Chondrocyte (in vitro differentiated cells): ENCODE measurements around the gene FAM114A2. TPM values are rescaled to one million over a fixed set of nuclear protein-coding genes. Genes with fewer than 3 reads are reported as not detected.

ENCODE experiments used
- DNase-seq: peaks from one replicate; pipeline ENCODE4 v3.0.0; 2021; ENCODE audit warnings: mixed read lengths, low spot score
- H3K27ac Mint-ChIP-seq: one replicate; pipeline ENCODE4 v1.8.0; 2021; ENCODE audit warnings: mild to moderate bottlenecking, moderate library complexity, mixed read lengths; ENCODE audit not compliant: unreplicated experiment
- H3K27me3 Mint-ChIP-seq: 2 replicates; pipeline ENCODE4 v1.8.0; 2021; ENCODE audit warnings: low read depth, mixed read lengths
- H3K36me3 Mint-ChIP-seq: 2 replicates; pipeline ENCODE4 v1.8.0; 2021; ENCODE audit warnings: low read depth, mixed read lengths
- H3K4me1 Mint-ChIP-seq: 2 replicates; pipeline ENCODE4 v1.8.0; 2021; ENCODE audit warnings: low read depth, mild to moderate bottlenecking, mixed read lengths
- H3K4me3 Mint-ChIP-seq: one replicate; pipeline ENCODE4 v1.8.0; 2021; ENCODE audit warnings: mild to moderate bottlenecking, moderate library complexity, mixed read lengths; ENCODE audit not compliant: unreplicated experiment
- H3K9me3 Mint-ChIP-seq: 2 replicates; pipeline ENCODE4 v1.8.0; 2021; ENCODE audit warnings: low read depth, mixed read lengths
- CTCF ChIP-seq: fragments of 200-600 bp; sonication (generic); IDR thresholded peaks from 2 replicates; pipeline ENCODE4 v1.5.0; 2021; ENCODE audit warnings: antibody characterized with exemption, mild to moderate bottlenecking, moderate library complexity
- long read RNA-seq: library from polyadenylated mRNA; stranded (forward); transcript quantifications from one replicate; pipeline ENCODE4 v2.0.0, GENCODE V29; 2021
- total RNA-seq: library from RNA; stranded (reverse); gene quantifications from 3 replicates; pipeline ENCODE4 v1.2.1, GENCODE V29; 2021

The FAM114A2 gene
- total RNA-seq: 29.0 to 40.4 TPM (median 31.5 TPM) in 3 replicates
- long read RNA-seq, full-length matches to known transcripts: 42 of 51 reads
- long read RNA-seq, partial matches to known transcripts: 4 of 51 reads
- long read RNA-seq, other reads (novel, unspliced or antisense): 5 of 51 reads

GRCh38 chr5:154038707-154039457 is at the start of gene FAM114A2, which contains the start of gene MFAP3:
FAM114A2 (minus strand) TSS chr5:154038910; CDS start chr5:154034953, 3,957 bp downstream.
MFAP3 (plus strand) TSS chr5:154038967; CDS start chr5:154049723, 10,756 bp downstream.
- H3K27me3 Mint-ChIP-seq: no peaks in the 10 kb centered on the region
- peak within 1 kb of the TSS; percentile 95 for H3K27ac Mint-ChIP-seq
- TF ChIP-seq CTCF: no peak
- no peaks in the 10 kb centered on the region for H3K36me3 Mint-ChIP-seq
- H3K9me3 Mint-ChIP-seq: no peaks in the 10 kb centered on the region
- peaks cover 31% of the 10 kb centered on the region for H3K4me1 Mint-ChIP-seq
- DNase-seq: peak; percentile 96
- H3K4me3 Mint-ChIP-seq: peak within 1 kb of the TSS; percentile 93

- no peaks in the 10 kb centered on the region for H3K36me3 Mint-ChIP-seq
- TF ChIP-seq CTCF: no peak
- no peaks in the 10 kb centered on the region for H3K27me3 Mint-ChIP-seq
- DNase-seq: no peak
- no peak overlapping the region for H3K27ac Mint-ChIP-seq
- H3K4me3 Mint-ChIP-seq: no peak overlapping the region
- peaks cover 25% of the 10 kb centered on the region for H3K4me1 Mint-ChIP-seq
- no peaks in the 10 kb centered on the region for H3K9me3 Mint-ChIP-seq
Observed at GRCh38 chr5:154087260-154087659, 48.5 kb upstream of the FAM114A2 start.

- DNase-seq: no peak
- no peaks in the 10 kb centered on the region for H3K27me3 Mint-ChIP-seq
- TF ChIP-seq CTCF: no peak
- H3K36me3 Mint-ChIP-seq: no peaks in the 10 kb centered on the region
- no peak overlapping the region for H3K27ac Mint-ChIP-seq
- H3K9me3 Mint-ChIP-seq: no peaks in the 10 kb centered on the region
- no peak overlapping the region for H3K4me3 Mint-ChIP-seq
- H3K4me1 Mint-ChIP-seq: peaks cover 18% of the 10 kb centered on the region
Observed at GRCh38 chr5:154086641-154087040, 47.9 kb upstream of the FAM114A2 start.

- H3K36me3 Mint-ChIP-seq: no peaks in the 10 kb centered on the region
- H3K4me3 Mint-ChIP-seq: no peak overlapping the region
- H3K27ac Mint-ChIP-seq: no peak overlapping the region
- H3K9me3 Mint-ChIP-seq: no peaks in the 10 kb centered on the region
- H3K27me3 Mint-ChIP-seq: no peaks in the 10 kb centered on the region
- peaks cover 15% of the 10 kb centered on the region for H3K4me1 Mint-ChIP-seq
- DNase-seq: no peak
- TF ChIP-seq CTCF: no peak
Observed at GRCh38 chr5:154086146-154086545, 47.4 kb upstream of the FAM114A2 start.

- Mint-ChIP-seq H3K9me3 (no peaks in the 10 kb centered on the region), H3K27ac (no peak overlapping the region), H3K27me3 (no peaks in the 10 kb centered on the region), H3K4me3 (no peak overlapping the region), H3K36me3 (no peaks in the 10 kb centered on the region), H3K4me1 (peaks cover 15% of the 10 kb centered on the region)
- no peak for DNase-seq
- TF ChIP-seq CTCF: no peak
Observed at GRCh38 chr5:154084062-154084639, 45.4 kb upstream of the FAM114A2 start.
